GM23248 (cell line): Measurements from ENCODE around the gene ADAT3.

ENCODE experiments used
- EZH2 ChIP-seq: fragments of 200-600 bp; sonication (generic); IDR thresholded peaks from 2 replicates; pipeline ENCODE4 v1.6.1; 2018; ENCODE audit warnings: antibody characterized with exemption, mild to moderate bottlenecking; ENCODE audit not compliant: insufficient read depth, poor library complexity, severe bottlenecking
- EZH2phosphoT487 ChIP-seq: fragments of 200-600 bp; sonication (generic); IDR thresholded peaks from 2 replicates; pipeline ENCODE4 v1.6.1; 2018; ENCODE audit warnings: antibody characterized with exemption, moderate library complexity, mild to moderate bottlenecking, low read depth; ENCODE audit not compliant: insufficient read depth

- TF ChIP-seq EZH2phosphoT487 (no peak), EZH2 (no peak)
Measured at GRCh38 chr19:1944916-1945561, 39.8 kb downstream of the ADAT3 start.
